ENCODE data around the gene ARHGAP10.

ARHGAP10 gene

DNA sequence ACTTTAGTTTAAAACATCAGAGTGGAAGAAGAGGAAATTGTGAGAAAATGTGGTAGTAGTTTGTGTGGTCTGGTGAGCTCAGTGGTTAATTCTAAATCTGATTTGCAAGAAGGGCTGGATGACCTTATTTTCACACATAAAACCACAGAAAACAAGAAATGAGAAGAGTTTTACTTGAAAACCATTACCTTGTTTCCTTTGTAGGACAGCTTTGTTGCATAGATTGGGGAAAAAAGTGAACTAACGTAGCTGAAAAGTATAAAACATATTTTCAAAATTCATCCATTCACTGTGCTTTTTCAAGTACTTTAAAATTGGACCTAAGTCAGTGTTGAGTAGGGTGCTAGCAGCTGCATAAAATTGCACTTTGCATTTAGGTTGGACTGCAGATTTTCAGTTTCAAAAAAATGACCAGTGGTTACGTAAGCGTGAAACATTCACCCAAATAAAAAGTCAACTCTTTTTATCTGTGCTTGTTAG lies 211.3 kb downstream of the ARHGAP10 start:
- DNase-seq (ENCODE audit: low read depth in 2 of 2, low spot score in 1 of 2) = no peak

DNA sequence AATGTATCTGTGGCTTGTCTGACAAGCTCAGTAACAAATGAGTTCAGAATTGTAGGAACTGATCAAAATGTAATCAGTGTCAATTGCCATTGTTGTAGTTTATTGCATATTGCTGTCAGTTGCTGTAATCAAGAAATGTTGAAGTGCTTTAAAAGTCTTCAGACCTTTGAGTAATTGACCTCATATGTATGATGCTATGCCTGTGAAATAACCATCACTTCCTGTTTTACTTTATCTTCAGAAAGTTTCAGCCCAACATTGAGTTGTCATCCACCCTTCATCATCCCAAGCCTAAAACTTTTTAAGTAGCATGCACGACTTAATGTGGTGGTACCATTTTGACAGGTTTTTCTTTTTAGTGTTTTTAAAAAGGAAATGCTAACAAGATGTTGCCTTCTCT lies 212.4 kb downstream of the ARHGAP10 start:
- no peak for DNase-seq (ENCODE audit: low read depth in 2 of 2, low spot score in 1 of 2)

- no peak for DNase-seq (ENCODE audit: low read depth in 2 of 2, low spot score in 1 of 2)
These were observed 212.9 kb downstream of the ARHGAP10 start for GRCh38 chr4:147944670-147945260.

GRCh38 chr4:147948336-147948735 lies 216.4 kb downstream of the ARHGAP10 start:
- no peak for DNase-seq (ENCODE audit: low read depth in 2 of 2, low spot score in 1 of 2)

GRCh38 chr4:147950261-147950660 lies 218.4 kb downstream of the ARHGAP10 start:
- no peak for DNase-seq (ENCODE audit: low read depth in 2 of 2, low spot score in 1 of 2)

DNA sequence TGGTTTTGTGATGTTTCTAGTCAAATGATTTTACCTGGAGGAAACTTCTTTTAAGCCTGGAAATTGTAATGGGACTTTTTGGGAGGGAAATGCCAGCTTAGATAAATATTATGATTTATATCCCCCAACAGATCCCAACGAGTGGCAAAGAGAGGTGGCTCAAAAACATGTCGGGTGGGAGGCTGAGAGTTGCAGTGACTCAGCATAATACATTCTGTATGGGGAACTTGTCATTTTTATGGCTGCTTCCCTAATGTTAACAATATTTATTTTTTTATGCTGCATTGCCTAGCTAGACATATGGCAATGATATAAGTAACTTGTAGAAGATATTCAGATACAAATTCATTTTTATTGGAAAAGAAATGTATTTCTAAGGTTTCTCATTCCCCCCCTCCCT lies 219.0 kb downstream of the ARHGAP10 start:
- no peak for DNase-seq (ENCODE audit: low read depth in 2 of 2, low spot score in 1 of 2)

GRCh38 chr4:147954850-147955249 lies 223.0 kb downstream of the ARHGAP10 start:
- no peak for DNase-seq (ENCODE audit: low read depth in 2 of 2, low spot score in 1 of 2)

DNA sequence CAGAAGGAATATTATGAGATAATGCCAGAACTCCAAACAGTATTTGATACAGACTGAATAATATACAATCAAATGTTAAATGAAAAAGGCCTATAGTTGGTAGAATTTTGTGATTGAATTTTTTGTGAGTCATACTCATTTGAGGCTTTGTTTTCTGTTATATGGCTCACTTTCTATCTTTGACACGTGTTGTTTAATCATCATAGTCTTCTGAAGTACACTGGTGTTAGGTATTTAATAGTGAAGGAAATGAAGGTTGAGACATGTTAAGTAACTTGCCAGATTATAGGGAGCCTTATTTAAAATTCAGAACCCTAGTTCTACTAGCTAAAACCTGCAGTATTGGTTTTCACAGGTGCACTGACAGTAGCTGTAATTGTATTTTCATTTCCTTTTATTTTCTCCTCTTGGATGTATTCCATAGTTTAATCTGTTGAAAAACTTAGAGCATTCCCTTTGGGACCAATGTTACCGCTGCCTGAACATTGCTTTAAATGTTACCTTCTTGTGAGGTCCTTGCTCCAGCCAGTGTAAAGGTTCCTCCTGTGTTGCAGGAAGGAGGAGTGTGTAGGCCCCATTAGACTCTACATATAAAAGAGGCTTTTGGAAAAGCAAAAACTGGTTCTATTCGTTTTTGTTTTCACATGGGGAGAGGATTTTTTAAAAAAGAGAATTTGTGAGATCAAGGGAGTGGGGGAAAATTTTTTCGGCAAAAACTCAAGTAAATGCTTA lies 224.1 kb downstream of the ARHGAP10 start:
- no peak for DNase-seq (ENCODE audit: low read depth in 2 of 2, low spot score in 1 of 2)

DNA sequence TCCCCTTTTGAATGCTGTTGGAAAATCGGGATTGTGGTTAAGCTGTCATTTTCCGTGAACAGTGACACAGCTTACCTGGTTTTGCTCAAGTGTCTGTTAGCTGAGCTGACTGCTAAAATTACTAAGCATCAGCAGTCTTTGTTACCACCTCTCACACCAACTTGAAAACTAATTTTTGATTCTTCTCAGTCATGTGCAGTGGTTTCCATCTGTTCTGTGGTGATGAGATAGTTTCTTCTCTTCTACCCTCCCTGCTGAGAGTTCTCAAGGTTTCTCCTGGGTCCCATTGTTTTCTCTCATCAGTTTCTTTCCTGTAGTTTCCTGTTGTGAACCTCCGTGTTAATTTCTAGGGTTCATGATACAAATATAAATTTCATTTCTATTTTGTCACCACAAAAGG lies 225.6 kb downstream of the ARHGAP10 start:
- no peak for DNase-seq (ENCODE audit: low read depth in 2 of 2, low spot score in 1 of 2)

DNA sequence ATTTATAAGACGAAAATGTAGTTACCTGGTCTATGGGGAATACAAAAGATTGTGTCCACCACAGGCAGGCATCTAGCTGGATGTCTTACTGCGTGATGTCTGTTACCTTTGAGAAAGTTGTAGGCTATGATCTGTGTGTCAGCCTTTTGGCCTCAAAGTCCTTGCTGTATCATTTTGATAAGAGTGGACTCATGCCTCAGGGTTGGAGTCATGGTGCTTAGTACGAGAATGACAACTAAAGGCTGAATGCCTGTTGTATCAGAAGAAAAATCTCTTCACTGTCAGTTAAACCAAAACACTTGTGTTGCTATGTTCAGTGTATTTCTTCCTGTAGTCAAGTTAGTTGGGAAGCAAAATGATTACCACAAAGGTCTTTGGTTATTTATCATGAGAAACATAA lies 226.2 kb downstream of the ARHGAP10 start:
- DNase-seq (ENCODE audit: low read depth in 2 of 2, low spot score in 1 of 2) = no peak

GRCh38 chr4:147958489-147959065 lies 226.7 kb downstream of the ARHGAP10 start:
- DNase-seq (ENCODE audit: low read depth in 2 of 2, low spot score in 1 of 2) = no peak

- no peak for DNase-seq (ENCODE audit: low read depth in 2 of 2, low spot score in 1 of 2)
These were observed 229.1 kb downstream of the ARHGAP10 start for GRCh38 chr4:147960971-147961370.

- DNase-seq (ENCODE audit: low read depth in 2 of 2, low spot score in 1 of 2) = no peak
These were observed 232.0 kb downstream of the ARHGAP10 start for GRCh38 chr4:147963839-147964238.

DNA sequence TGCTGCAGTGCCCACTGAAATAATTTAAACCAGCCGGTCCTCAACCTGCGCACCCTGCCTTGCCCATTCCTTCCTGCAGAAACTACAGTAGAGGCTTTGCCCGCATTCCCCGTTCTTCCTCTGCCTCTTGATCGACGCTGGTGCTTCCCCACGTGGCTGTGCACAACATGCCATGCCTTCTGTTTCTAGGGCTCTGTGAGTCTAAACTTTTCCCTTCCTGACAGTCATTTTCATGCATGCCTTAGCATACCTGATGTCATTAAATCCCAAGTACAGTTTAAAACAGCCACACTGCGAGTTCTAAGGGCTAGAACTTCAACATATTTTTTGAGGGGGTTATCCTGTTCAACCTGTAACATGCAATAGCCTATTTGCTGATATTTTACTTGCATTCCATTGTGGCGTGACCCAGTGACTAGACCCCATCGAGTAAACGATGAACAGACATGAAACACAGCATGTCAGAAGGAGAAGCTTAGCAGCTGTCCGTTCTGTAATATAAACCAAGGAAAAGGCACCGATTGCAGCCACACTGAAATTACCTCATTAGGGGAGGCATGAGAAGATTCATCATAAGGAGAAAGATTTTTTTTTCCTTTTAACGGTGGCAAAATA lies 232.5 kb downstream of the ARHGAP10 start:
- DNase-seq (ENCODE audit: low read depth in 2 of 2, low spot score in 1 of 2) = no peak

GRCh38 chr4:147965056-147965455 lies 233.2 kb downstream of the ARHGAP10 start:
- DNase-seq (ENCODE audit: low read depth in 2 of 2, low spot score in 1 of 2) = no peak

GRCh38 chr4:147965873-147966272 lies 234.0 kb downstream of the ARHGAP10 start:
- DNase-seq (ENCODE audit: low read depth in 2 of 2, low spot score in 1 of 2) = no peak

GRCh38 chr4:147968641-147969040 lies 236.8 kb downstream of the ARHGAP10 start:
- DNase-seq (ENCODE audit: low read depth in 2 of 2, low spot score in 1 of 2) = no peak

DNA sequence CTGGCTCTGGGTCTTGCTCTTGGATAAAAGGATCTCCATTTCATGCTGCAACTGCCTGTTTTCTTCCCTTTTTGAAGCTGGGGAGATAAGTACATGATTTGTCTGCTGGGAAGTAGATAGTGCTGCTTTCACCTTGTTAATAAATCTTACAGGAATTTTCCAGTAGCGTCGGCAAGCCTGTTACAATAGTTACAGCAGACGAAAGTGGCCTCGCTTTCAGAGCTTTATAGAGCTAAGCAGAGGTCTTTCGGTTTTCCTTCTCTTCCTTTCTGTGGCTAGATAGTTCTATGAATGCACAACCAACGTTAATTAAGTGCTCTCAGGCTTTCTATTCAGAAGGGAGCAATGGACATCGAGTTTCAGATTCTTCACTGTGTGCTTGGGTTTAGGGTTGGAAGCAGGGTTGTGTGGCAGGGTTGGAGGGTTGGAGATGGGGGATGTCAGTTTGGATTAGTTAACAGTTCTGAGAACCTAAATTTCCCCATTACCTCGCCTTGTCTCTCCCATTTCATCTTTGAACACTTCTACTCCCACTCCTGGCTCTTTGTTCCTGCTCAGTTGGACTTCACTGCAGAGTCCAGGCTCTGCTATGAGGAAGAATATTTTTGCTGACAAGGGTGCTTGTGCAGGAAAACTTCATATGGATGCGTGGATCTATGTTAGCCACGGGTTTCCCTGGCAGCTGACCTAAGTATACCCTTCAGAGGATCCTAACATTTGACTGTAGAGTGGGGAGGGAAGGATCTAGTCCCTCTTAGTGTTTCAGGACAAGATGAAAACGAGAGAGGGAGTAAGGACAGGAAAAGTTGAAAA lies 237.9 kb downstream of the ARHGAP10 start:
- no peak for DNase-seq (ENCODE audit: low read depth in 2 of 2, low spot score in 1 of 2)

DNA sequence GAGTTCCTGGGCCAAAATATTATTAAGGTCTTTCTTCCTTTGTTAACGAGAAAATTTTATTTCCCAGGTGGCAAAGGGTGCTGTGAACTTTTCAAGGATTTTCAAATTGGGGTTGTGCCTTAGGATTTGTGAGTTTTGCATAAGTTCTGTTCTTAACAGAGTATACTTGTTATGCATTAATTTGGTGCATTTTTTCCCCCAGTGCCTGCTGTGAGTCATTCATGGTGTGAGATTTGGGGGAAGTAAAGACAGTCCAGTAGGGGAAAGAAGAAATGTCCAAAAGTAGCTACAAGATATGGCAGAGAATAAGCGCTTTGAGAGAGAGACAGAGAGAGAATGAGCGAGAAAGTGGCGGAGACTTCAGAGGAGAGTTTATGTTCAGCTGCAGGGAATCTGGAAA lies 239.2 kb downstream of the ARHGAP10 start:
- no peak for DNase-seq (ENCODE audit: low read depth in 2 of 2, low spot score in 1 of 2)

- DNase-seq (ENCODE audit: low read depth in 2 of 2, low spot score in 1 of 2) = no peak
These were observed 243.4 kb downstream of the ARHGAP10 start for GRCh38 chr4:147975325-147975724.

Data from stimulated activated CD8-positive, alpha-beta memory T cell treated with anti-CD3 and anti-CD28 coated beads, Interleukin-4, amount 100 ng/mL, for 1 hour (primary cell).